AG09319 (cell line): ENCODE results near the gene CCDC68.
"Not testable (repeated sequence)": the region's sequence is repeated elsewhere in the genome, so short reads cannot be mapped to it uniquely, and the experiment has no call there.

Experiments
- DNase-seq: peaks from one replicate; pipeline ENCODE4 v3.0.0-alpha.2; 2010; ENCODE audit warnings: low read depth; ENCODE audit errors: extremely low read depth
- TF ChIP-seq, protein P1 (sequence below): IDR thresholded peaks from 2 replicates; pipeline ENCODE4 v1.5.1; 2011; ENCODE audit warnings: low read depth, mild to moderate bottlenecking, inconsistent platforms, low read length, moderate library complexity

Gene CCDC68

GRCh38 chr18:54859667-54860421 is 99.4 kb downstream of the CCDC68 start:
- no peak for DNase-seq
- TF ChIP-seq, protein P1, sequence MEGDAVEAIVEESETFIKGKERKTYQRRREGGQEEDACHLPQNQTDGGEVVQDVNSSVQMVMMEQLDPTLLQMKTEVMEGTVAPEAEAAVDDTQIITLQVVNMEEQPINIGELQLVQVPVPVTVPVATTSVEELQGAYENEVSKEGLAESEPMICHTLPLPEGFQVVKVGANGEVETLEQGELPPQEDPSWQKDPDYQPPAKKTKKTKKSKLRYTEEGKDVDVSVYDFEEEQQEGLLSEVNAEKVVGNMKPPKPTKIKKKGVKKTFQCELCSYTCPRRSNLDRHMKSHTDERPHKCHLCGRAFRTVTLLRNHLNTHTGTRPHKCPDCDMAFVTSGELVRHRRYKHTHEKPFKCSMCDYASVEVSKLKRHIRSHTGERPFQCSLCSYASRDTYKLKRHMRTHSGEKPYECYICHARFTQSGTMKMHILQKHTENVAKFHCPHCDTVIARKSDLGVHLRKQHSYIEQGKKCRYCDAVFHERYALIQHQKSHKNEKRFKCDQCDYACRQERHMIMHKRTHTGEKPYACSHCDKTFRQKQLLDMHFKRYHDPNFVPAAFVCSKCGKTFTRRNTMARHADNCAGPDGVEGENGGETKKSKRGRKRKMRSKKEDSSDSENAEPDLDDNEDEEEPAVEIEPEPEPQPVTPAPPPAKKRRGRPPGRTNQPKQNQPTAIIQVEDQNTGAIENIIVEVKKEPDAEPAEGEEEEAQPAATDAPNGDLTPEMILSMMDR: no peak

DNA sequence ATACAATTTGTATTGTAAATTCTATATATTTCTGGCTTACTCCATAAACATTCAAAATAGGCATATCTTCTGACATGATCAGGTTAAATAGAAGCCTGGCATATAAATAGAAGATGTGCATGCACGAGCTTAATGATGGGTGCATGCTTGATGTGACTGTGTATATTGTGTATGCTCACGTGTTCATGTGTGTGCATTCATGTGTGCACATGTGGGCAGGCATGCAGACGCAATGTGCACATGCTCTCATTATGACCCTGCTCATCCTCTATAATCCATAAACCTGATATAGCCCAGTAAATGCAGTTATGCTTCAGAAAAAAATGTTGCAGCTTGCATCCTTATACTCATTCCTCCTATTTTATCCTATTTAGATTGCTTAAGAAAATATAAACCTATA is 101.8 kb downstream of the CCDC68 start:
- DNase-seq: no peak
- TF ChIP-seq, protein P1: no peak

DNA sequence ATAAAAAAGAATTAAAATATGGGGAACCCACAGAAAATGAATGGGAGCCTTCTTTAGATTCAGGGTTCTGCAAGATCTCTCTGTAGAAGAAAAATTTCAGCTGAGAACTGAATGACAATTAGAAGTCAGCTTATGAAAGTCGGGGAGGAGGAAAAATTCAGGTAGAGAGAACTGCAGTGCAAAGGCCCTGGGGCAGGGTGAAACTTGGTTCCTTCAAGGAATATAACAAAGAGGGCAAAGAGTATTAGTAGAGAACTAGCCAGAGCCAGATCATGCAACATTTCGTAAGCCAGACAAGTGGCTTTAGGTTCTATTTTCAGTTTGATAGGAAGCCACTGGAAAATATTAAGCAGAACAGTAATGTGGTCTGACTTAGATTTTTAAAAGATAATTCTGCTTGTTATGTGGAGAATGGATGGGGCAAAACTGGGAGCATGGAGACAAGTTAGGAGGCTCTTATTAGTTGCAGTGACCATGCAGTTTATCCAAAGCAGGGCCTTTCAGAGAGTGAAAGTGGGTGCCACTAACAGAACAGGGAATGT is 103.1 kb downstream of the CCDC68 start:
- no peak for DNase-seq
- TF ChIP-seq, protein P1: no peak

DNA sequence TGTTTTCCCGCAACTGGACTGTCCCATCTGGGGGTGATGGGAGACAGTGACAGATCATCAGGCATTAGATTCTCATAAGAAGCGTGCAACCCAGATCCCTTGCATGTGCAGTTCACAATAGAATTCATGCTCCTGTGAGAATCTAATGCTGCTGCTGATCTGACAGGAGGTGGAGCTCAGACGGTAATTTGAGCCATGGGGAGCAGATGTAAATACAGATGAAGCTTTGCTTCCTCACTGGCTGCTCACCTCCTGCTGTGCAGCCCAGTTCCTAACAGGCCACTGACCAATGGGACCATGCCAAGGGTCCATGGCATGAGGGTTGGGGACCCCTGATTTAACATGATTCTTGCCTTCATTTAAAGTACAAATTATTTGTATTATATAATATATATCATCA is 104.2 kb downstream of the CCDC68 start:
- not testable (repeated sequence) for DNase-seq

GRCh38 chr18:54852780-54853675 is 106.2 kb downstream of the CCDC68 start:
- TF ChIP-seq, protein P1: no peak

More at GRCh38 chr18:54852780-54853675, 106.2 kb downstream of the CCDC68 start:
- no peak for DNase-seq
